Measurements from ENCODE around the gene DIAPH1.
A peak's percentile ranks its signal among the peaks of the same experiment; 100 is the strongest.

DIAPH1 gene

GRCh38 chr5:141609044-141609443 is 9.8 kb downstream of the DIAPH1 start:
- no peak for DNase-seq

- DNase-seq, result no peak
These were observed 10.2 kb downstream of the DIAPH1 start for GRCh38 chr5:141608557-141608956.

- DNase-seq, result no peak
These were observed 10.8 kb downstream of the DIAPH1 start for GRCh38 chr5:141608046-141608445.

- no peak for DNase-seq
These were observed 13.1 kb downstream of the DIAPH1 start for GRCh38 chr5:141605523-141606277.

GRCh38 chr5:141603923-141604717 is 14.7 kb downstream of the DIAPH1 start:
- no peak for DNase-seq

GRCh38 chr5:141602606-141603005 is 16.2 kb downstream of the DIAPH1 start:
- no peak for DNase-seq

GRCh38 chr5:141598391-141599345 is 20.1 kb downstream of the DIAPH1 start:
- no peak for DNase-seq

GRCh38 chr5:141597814-141598213 is 21.0 kb downstream of the DIAPH1 start:
- DNase-seq, result peak; percentile 68

GRCh38 chr5:141597394-141597793 is 21.4 kb downstream of the DIAPH1 start:
- DNase-seq, result no peak

- DNase-seq, result no peak
These were observed 21.9 kb downstream of the DIAPH1 start for GRCh38 chr5:141596867-141597266.

- DNase-seq, result no peak
These were observed 28.7 kb downstream of the DIAPH1 start for GRCh38 chr5:141590127-141590526.

GRCh38 chr5:141586246-141586645 is 32.6 kb downstream of the DIAPH1 start:
- no peak for DNase-seq

GRCh38 chr5:141585594-141585993 is 33.2 kb downstream of the DIAPH1 start:
- no peak for DNase-seq

- DNase-seq, result no peak
These were observed 44.7 kb downstream of the DIAPH1 start for GRCh38 chr5:141574122-141574510.

- no peak for DNase-seq
These were observed 45.2 kb downstream of the DIAPH1 start for GRCh38 chr5:141573489-141574121.

GRCh38 chr5:141570655-141571054 is 48.1 kb downstream of the DIAPH1 start:
- DNase-seq, result no peak

GRCh38 chr5:141567513-141568117 is 51.2 kb downstream of the DIAPH1 start:
- DNase-seq, result no peak

GRCh38 chr5:141565826-141566570 is 52.8 kb downstream of the DIAPH1 start:
- no peak for DNase-seq

GRCh38 chr5:141564216-141564692 is 54.5 kb downstream of the DIAPH1 start:
- peak; percentile 76 for DNase-seq

- DNase-seq, result peak; percentile 84
These were observed 57.9 kb downstream of the DIAPH1 start for GRCh38 chr5:141560725-141561483.

Measured in NCI-H524 treated with DMSO at 0.1 percent for 48 hours (cell line).